Fibroblast of lung (primary cell): ENCODE data around the gene SLX9. TPM values are rescaled to one million over a fixed set of nuclear protein-coding genes. Genes with fewer than 3 reads are reported as not detected.

Experiments used
- DNase-seq, 2 donors: peaks; one replicate each; pipeline versions ENCODE4 v3.0.0 to v3.0.0-alpha.2; 2010; ENCODE audit warnings: low read depth in 2 of 2
- H2AFZ ChIP-seq: 2 replicates; pipeline ENCODE4 v1.5.1; 2012; ENCODE audit warnings: low read length, control low read depth, inconsistent platforms
- H3K27ac ChIP-seq: 2 replicates; pipeline ENCODE4 v1.5.1; 2011; ENCODE audit warnings: low read length, control low read depth; ENCODE audit not compliant: insufficient read depth
- H3K27me3 ChIP-seq: 2 replicates; pipeline ENCODE4 v1.5.1; 2011; ENCODE audit warnings: mild to moderate bottlenecking, low read length; ENCODE audit not compliant: control insufficient read depth, insufficient read depth
- H3K36me3 ChIP-seq: 2 replicates; pipeline ENCODE4 v1.5.1; 2011; ENCODE audit warnings: low read length; ENCODE audit not compliant: control insufficient read depth, insufficient read depth
- H3K4me1 ChIP-seq: 2 replicates; pipeline ENCODE4 v1.5.1; 2011; ENCODE audit warnings: low read length; ENCODE audit not compliant: control insufficient read depth, insufficient read depth; ENCODE audit errors: extremely low read depth
- H3K4me2 ChIP-seq: 2 replicates; pipeline ENCODE4 v1.5.1; 2011; ENCODE audit warnings: low read length, control low read depth; ENCODE audit not compliant: insufficient read depth; ENCODE audit errors: extremely low read depth
- H3K4me3 ChIP-seq, 4 experiments: fragments of 200-600 bp in 1 of 4; sonication (generic) in 1 of 4; replicated peaks in 1 of 4; 2 replicates each; pipeline ENCODE4 v1.5.1; 2011 to 2016; ENCODE audit warnings: low read length in 4 of 4, low read depth in 3 of 4, mild to moderate bottlenecking in 3 of 4, control low read depth in 2 of 4, inconsistent platforms in 1 of 4, mixed read lengths in 1 of 4; ENCODE audit not compliant: insufficient read depth in 1 of 4; ENCODE audit errors: control extremely low read depth in 1 of 4
- H3K79me2 ChIP-seq: 2 replicates; pipeline ENCODE4 v1.5.1; 2012; ENCODE audit warnings: mild to moderate bottlenecking, low read length, inconsistent platforms; ENCODE audit not compliant: control insufficient read depth, insufficient read depth
- H3K9ac ChIP-seq: 2 replicates; pipeline ENCODE4 v1.5.1; 2011; ENCODE audit warnings: mild to moderate bottlenecking, low read length, control low read depth; ENCODE audit not compliant: insufficient read depth
- H3K9me3 ChIP-seq: 2 replicates; pipeline ENCODE4 v1.5.1; 2012; ENCODE audit warnings: low read depth, low read length; ENCODE audit not compliant: control insufficient read depth, insufficient read depth
- H4K20me1 ChIP-seq: 2 replicates; pipeline ENCODE4 v1.5.1; 2011; ENCODE audit warnings: low read length; ENCODE audit not compliant: control insufficient read depth, insufficient read depth; ENCODE audit errors: extremely low read depth
- EZH2 ChIP-seq: IDR thresholded peaks from 2 replicates; pipeline ENCODE4 v1.5.1; 2012; ENCODE audit warnings: low read length, control low read depth, mild to moderate bottlenecking; ENCODE audit errors: missing control alignments
- polyA plus RNA-seq, 2 donors: library from polyadenylated mRNA; depleted of rRNA in 1 of 2; stranded (reverse) in 1 of 2; unstranded in 1 of 2; fragments of >200 nt; gene quantifications; 2 replicates each; pipeline ENCODE4 v1.2.1, GENCODE V29; 2011 to 2012; ENCODE audit warnings: missing spikeins in 1 of 2
- total RNA-seq: library from RNA; depleted of rRNA; stranded (reverse); fragments of >200 nt; gene quantifications from 2 replicates; pipeline ENCODE4 v1.2.1, GENCODE V29; 2014
- TF ChIP-seq, protein P1 (sequence below), 2 donors: IDR thresholded peaks in 1 of 2; conservative IDR thresholded peaks in 1 of 2; 1 replicate in 1 of 2; 2 replicates in 1 of 2; pipeline ENCODE4 v1.5.1; 2011 to 2012; ENCODE audit warnings: low read length in 2 of 2, control low read depth in 1 of 2, inconsistent platforms in 1 of 2, low read depth in 1 of 2, mild to moderate bottlenecking in 1 of 2

Gene SLX9
- total and polyA plus RNA-seq, 2 donors (not counting 1 experiment from before 2014, with no cell fraction given), result 9.7 to 14.9 TPM

DNA sequence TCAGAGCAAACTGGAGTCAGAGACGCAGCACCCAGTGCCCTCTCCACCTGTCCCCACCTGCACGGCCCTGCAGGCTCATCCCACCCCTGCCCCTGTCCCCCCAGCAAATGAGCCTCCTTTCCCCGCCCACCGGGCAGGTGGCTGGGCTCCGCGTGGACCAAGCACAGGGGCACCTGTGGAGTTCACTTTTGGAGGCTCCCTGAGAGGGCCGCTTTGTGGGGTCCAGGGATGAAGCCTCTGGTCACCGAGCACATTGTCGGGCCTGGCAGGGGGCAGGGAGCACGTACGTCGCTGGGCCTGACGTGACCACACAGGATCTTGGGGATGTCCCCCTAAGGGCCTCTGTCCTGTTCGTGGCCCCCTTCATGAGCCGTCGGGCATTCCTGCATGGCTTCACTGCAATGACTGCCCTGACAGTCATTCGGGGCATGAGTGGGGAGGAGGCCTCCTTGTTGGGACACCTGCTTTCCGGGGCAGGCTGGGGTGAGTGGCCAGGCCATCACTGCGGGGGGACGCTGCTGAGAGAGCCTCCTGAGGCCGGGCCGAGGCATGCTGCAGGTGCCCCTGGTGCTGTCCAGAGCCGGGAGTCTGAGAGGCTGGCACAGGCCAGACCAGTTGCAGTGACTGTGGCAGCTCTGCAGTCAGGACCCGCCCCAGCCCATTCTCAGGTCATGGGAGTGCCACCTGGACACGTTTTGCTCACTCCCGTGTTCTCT, 19.7 kb downstream of the SLX9 start:
- Histone ChIP-seq H3K9ac (no peak overlapping the region), H3K27me3 (no peaks in the 10 kb centered on the region), H3K79me2 (peaks cover 2% of the 10 kb centered on the region), H3K4me3 (no peak overlapping the region), H3K9me3 (no peaks in the 10 kb centered on the region), H3K36me3 (peaks cover 6% of the 10 kb centered on the region), H4K20me1 (peaks cover 1% of the 10 kb centered on the region), H3K27ac (peak overlapping the region; percentile 30), H2AFZ (no peak overlapping the region), H3K4me2 (peak overlapping the region; percentile 7), H3K4me1 (peaks cover 20% of the 10 kb centered on the region)
- TF ChIP-seq, protein P1, sequence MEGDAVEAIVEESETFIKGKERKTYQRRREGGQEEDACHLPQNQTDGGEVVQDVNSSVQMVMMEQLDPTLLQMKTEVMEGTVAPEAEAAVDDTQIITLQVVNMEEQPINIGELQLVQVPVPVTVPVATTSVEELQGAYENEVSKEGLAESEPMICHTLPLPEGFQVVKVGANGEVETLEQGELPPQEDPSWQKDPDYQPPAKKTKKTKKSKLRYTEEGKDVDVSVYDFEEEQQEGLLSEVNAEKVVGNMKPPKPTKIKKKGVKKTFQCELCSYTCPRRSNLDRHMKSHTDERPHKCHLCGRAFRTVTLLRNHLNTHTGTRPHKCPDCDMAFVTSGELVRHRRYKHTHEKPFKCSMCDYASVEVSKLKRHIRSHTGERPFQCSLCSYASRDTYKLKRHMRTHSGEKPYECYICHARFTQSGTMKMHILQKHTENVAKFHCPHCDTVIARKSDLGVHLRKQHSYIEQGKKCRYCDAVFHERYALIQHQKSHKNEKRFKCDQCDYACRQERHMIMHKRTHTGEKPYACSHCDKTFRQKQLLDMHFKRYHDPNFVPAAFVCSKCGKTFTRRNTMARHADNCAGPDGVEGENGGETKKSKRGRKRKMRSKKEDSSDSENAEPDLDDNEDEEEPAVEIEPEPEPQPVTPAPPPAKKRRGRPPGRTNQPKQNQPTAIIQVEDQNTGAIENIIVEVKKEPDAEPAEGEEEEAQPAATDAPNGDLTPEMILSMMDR (conservative IDR thresholded peaks at IDR 0.05 in 1 of 2, IDR thresholded peaks at IDR 0.05 in 1 of 2; ENCODE audit: low read depth in 1 of 2, low read length in 2 of 2), result no peak
- no peak for TF ChIP-seq EZH2
- DNase-seq, result no peak

DNA sequence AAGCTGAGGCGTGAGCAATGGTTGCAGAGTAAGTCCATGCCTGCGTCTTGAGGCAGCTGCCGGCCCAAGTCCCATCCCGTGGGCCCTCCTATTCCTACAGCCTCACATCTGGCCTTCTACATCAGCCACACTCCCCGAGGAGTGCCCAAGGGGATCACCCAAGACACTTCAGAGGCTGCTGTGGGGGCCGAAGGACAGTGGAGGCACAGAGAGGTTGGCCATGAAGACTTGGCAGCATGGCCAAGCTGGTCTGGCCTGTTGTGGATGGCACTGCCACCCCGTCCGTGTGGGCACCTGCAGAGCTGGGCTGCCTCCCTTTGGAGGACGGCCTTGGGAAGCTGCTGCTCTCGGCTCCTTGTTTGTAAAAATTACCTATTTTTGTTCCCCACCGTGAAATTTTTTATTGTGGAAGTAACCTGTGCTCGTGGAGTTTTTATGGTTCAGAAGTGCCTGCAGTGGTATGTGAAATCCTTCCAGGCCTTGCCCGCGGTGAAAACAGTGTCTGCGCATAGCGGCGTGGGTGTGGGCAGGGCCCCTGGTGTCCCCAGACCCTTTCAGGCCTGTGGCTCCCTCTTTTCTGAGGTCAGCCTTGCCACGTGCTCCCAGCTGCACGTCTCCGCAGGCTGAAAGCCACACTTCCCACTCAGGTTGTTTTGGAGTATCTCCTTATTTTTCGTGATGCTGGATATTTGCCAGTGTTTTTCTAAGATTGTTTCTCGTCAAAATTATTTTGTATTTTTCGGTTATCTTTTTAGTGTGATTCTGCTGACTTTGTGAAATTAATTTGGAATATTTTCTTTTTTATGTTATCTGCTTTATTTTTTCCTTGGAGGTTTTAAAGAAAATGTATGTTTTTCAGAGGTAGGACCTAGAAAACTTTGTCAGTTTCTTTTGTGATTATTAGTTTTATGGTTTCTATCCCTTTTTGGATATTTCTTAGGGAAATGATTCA, 20.6 kb downstream of the SLX9 start:
- Histone ChIP-seq H3K79me2 (peaks cover 2% of the 10 kb centered on the region), H3K4me1 (peaks cover 20% of the 10 kb centered on the region), H3K9me3 (no peaks in the 10 kb centered on the region), H3K4me3 (no peak overlapping the region), H3K27ac (no peak overlapping the region), H4K20me1 (peaks cover 1% of the 10 kb centered on the region), H3K27me3 (no peaks in the 10 kb centered on the region), H3K9ac (no peak overlapping the region), H3K36me3 (peaks cover 6% of the 10 kb centered on the region), H2AFZ (no peak overlapping the region), H3K4me2 (no peak overlapping the region)
- no peak for DNase-seq
- no peak for TF ChIP-seq EZH2
- TF ChIP-seq, protein P1 (conservative IDR thresholded peaks at IDR 0.05 in 1 of 2, IDR thresholded peaks at IDR 0.05 in 1 of 2; ENCODE audit: low read depth in 1 of 2, low read length in 2 of 2), result no peak

DNA sequence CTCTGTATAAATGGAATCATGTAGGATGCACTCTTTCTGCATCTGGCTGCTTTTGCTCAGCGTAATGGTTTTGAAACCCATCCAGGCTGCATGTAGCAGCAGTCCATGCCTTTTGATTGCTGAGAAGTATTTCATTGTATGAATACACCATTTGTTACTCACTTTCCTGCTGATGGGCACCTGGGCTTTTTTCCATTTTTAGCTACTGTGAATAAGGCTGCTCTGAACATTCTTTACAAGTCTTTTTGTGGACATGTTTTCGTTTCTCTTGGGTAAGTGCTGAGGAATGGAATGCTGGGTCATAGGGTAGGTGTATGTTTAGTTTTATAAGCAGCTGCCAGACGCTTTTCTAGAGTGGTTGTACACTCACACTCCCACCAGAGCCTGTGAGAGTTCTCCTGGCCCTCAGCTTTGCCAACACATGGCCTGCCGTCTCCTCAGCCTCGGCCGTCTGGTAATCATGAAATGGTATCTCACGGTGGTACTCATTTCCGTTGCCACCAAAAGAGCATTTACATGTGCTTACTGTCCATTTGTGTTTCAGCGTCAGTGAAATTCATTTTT, 22.7 kb downstream of the SLX9 start:
- Histone ChIP-seq H3K4me2 (peak overlapping the region; percentile 56), H3K4me1 (peaks cover 20% of the 10 kb centered on the region), H3K27me3 (no peaks in the 10 kb centered on the region), H3K36me3 (peaks cover 4% of the 10 kb centered on the region), H2AFZ (no peak overlapping the region), H3K27ac (peak overlapping the region; percentile 69), H3K79me2 (peaks cover 2% of the 10 kb centered on the region), H3K4me3 (no peak overlapping the region), H3K9me3 (no peaks in the 10 kb centered on the region), H3K9ac (no peak overlapping the region), H4K20me1 (peaks cover 1% of the 10 kb centered on the region)
- TF ChIP-seq EZH2, result no peak
- TF ChIP-seq, protein P1 (conservative IDR thresholded peaks at IDR 0.05 in 1 of 2, IDR thresholded peaks at IDR 0.05 in 1 of 2; ENCODE audit: low read depth in 1 of 2, low read length in 2 of 2), result peak in 1 of 2 donors; percentile 9
- peak; percentile 99 to 100 for DNase-seq
